Left cardiac atrium (tissue), 4 donors: Measurements from ENCODE around the gene SUGCT. TPM values are rescaled to one million over a fixed set of nuclear protein-coding genes. Genes with fewer than 3 reads are reported as not detected.
"Not testable (repeated sequence)": the region's sequence is repeated elsewhere in the genome, so short reads cannot be mapped to it uniquely, and the experiment has no call there.

Experiments used
- ATAC-seq, 2 donors: fragments of 200-7000 bp; cut with Tn5 transposase; one replicate each; pipeline ENCODE4 v1.9.1; 2020; ENCODE audit warnings: mild to moderate bottlenecking in 2 of 2, moderate library complexity in 2 of 2
- DNase-seq: peaks from one replicate; pipeline ENCODE4 v3.0.0-alpha.2; 2020
- intact Hi-C, 2 donors: fragments of 100-400 bp; cut with DNase I; formaldehyde crosslinking; loops; one replicate each; pipeline versions ENCODE4 v1.14.1 to v1.15.1; 2022 to 2023
- total RNA-seq, 2 donors: library from RNA; stranded (reverse); fragmentation: NEBNext Ultra II Directional; extraction: Animal tissue kit (Norgen Biotek cat#: 25700); gene quantifications; one replicate each; pipeline ENCODE4 v1.2.1, GENCODE V29; 2021
- donor health status: DM: no; HTN: yes; CAD: no.
- donor health status: DM: no; HTN: yes; CAD: no; lungs with severe emphysema.
- donor health status: DM: yes; HTN: yes; CAD: no.
- donor health status: Dilated cardiomyopathy.

The SUGCT gene
- total RNA-seq, 2 donors from 2014 or later = 4.1 to 4.4 TPM

- ATAC-seq = no peak
- intact Hi-C loops = no loop called here
- no peak for DNase-seq
Measured at GRCh38 chr7:40231796-40232195, 97.0 kb downstream of the SUGCT start.

DNA sequence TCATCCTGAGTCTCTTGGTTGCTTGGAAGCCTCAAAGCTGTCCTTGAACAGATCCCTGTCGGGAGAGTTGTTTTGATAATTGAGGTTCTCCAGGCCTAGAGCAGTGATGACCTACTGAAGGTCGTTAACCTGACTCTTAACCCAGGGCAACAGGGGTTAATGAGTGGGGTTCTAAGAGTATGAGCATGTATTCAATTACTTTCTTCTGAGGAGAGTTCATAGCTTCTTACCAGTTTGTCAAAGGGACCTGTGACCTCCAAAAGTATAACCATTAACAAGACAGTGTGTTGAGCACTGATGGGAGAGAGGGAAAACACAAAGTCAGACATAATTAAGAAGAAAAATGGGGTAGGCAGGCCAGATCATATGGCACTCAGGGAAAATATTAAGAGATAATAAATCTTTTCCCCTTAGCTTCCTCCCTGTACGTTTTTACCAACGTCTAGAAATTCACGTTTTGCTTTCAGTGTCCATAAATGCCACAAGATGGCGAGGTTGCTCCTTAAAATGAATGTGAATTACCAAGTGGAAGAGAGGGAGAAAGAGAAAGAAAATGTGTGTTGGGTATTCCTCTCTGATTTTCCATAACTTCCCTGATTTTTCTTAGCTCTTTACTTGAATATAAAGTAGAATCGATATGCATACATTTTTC is 97.6 kb downstream of the SUGCT start:
- intact Hi-C loops = no loop called here
- ATAC-seq (no peak), DNase-seq (no peak)

DNA sequence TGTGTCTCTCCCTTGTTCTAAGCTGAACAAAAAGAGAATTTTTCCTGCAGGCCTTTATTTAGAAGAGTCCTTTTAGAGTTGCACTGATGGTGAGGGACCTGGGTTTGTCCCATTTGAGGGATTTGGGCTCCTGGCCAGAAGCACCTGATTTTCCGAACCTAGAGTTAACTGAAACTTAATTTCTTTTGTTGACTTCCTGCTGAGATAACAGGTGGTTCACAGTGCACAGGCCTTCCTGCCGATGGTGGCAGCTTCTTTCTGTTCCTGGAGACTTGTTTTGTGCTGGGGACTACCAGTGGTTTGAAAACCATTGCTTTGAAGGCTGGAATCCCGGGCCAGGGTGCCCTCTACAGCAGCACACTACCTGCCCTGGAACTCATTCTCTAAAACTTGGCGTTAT is 99.2 kb downstream of the SUGCT start:
- DNase-seq (no peak), ATAC-seq (no peak)
- intact Hi-C loops = no loop called here

- DNase-seq = no peak
- no peak for ATAC-seq
- intact Hi-C loops = no loop called here
Measured at GRCh38 chr7:40234666-40235065, 99.9 kb downstream of the SUGCT start.

DNA sequence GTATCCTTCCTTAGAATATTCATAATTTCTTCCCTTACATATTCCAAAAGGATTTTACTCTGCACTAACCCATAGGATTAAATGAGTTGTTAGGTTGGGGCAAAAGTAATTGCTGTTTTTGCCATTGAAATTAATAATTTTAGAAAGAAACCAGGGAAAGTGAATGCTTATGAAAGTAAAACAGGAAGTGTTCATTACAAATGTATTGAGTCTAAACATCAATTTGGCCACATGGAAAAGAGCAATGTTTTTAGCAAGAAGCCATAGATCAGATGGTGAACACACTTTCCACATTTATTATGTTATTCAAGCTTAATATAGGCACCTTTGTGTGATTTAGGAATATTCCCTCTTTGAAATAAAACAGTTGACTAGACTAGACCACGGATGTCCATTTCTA is 102.9 kb downstream of the SUGCT start:
- intact Hi-C loops = no loop called here
- DNase-seq (no peak), ATAC-seq (no peak)

- intact Hi-C loops = no loop called here
- ATAC-seq = no peak
- DNase-seq = no peak
Measured at GRCh38 chr7:40239755-40240303, 105.0 kb downstream of the SUGCT start.

DNA sequence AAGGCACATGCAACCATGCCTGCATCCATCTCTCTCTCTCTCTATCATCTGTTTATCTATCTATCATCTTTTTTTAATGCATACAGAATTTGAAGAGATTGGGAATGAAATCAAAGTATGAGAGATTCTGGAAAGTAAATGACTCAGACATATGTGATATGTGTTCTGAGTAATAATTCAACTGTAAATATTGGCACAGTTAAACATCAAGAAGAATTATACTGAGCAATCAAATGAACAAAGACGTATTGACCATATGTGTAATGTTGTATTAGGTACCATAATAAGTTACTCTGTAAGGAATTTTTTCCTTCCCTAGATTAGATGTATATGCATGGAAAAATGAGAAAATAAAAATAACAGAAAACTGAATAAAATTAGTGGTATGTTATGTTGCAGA is 108.3 kb downstream of the SUGCT start:
- ATAC-seq (no peak), DNase-seq (no peak)
- intact Hi-C loops = no loop called here

DNA sequence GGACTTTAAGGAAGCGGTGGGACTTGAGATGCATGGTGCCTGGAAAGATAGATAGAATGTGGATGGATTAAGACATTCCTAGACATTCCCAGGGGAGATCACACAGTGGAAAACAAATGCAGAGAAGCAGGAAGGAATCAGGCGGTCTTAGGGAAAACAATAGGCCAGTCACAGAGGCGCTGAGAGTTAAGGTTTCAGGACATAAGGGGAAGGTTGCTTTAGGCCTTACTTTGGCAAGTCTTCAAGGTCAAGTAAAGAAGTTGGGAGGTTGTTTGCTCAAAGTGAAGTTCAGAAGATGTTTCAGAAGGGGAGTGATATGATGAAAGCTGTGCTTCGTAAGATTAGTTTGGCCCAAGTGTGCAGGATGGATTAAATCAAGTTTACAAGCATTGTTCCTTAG is 109.4 kb downstream of the SUGCT start:
- intact Hi-C loops = no loop called here
- ATAC-seq = no peak
- DNase-seq = no peak

GRCh38 chr7:40248681-40249080 is 113.9 kb downstream of the SUGCT start:
- ATAC-seq (no peak), DNase-seq (no peak)
- intact Hi-C loops = no loop called here

DNA sequence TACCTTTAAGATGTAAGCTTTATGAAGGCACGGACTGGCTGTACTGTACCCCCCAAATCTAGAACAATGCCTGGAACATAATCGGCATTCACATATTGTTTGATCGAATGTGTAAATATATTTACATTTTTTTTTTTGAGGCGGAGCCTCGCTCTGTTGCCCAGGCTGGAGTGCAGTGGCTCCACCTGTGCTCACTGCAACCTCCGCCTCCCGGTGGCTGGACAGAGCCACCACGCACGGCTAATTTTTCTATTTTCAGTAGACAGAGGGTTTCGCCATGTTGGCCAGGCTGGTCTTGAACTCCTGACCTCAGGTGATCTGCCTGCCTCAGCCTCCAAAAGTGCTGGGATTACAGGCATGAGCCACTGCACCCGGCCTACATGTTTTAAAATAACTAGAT is 118.6 kb downstream of the SUGCT start:
- ATAC-seq, intact Hi-C loops, DNase-seq: not testable (repeated sequence)

- intact Hi-C loops = no loop called here
- DNase-seq = no peak
- ATAC-seq = no peak
Measured at GRCh38 chr7:40263752-40264390, 129.1 kb downstream of the SUGCT start.

- intact Hi-C loops = no loop called here
- DNase-seq = no peak
- ATAC-seq = no peak
Measured at GRCh38 chr7:40267583-40267982, 132.8 kb downstream of the SUGCT start.

DNA sequence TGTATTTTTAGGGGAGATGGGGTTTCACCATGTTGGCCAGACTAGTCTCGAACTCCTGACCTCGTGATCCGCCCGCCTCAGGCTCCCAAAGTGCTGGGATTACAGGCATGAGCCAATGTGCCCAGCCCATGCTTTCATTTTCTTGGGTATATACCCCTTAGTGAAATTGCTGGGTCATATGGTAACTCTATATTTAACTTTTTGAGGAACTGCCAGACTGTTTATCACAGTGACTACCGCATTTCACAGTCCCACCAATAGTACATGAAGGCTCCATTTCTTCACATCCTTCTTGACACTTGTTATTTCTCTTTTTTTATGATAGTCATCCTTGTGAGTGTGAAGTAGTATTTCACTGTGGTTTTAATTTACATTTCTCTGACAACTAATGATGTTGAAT is 134.0 kb downstream of the SUGCT start:
- DNase-seq, intact Hi-C loops: not testable (repeated sequence)
- peak; percentile 50 to 72 for ATAC-seq

DNA sequence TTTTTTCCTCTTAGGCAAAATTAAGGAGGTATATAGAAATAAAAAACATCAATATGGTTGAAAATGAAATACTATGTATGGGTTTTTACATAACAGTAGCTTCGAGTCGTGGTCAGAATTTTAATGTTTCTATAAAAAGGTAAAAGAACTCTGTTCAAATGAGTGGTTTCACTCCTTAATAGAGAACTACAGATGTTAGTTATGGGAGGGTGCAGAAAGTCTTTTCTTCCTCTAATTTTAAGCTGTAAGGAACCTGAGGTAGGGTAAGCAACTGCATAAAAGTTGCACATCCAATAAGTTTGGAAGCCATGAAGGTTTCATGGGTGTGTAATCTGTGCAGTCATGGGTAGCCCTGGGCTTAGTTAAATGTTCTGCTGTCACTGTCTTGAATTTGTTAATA is 141.3 kb downstream of the SUGCT start:
- intact Hi-C loops = no loop called here
- DNase-seq (no peak), ATAC-seq (no peak)

GRCh38 chr7:40279991-40280390 is 145.2 kb downstream of the SUGCT start:
- no peak for DNase-seq
- no peak for ATAC-seq
- intact Hi-C loops = no loop called here

DNA sequence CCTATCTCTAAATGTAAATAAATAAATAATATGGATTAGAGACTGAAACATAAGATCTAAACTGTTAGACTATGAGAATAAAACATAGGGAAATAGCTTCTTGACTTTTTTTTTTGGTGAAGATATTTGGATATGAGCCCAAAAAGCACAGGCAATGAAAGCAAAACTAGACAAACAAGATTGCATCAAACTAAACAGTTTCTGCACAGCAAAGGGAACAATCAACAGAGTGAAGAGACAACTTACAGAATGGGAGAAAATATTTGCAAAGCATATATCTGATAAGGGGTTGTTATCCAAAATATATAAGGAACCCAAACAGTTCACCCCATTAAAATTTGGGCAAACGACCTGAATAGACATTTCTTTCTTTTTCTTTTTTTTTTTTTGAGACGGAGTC is 148.1 kb downstream of the SUGCT start:
- DNase-seq (no peak), ATAC-seq (no peak)
- intact Hi-C loops = no loop called here

- intact Hi-C loops = no loop called here
- ATAC-seq = no peak
- DNase-seq = no peak
Measured at GRCh38 chr7:40283391-40283790, 148.6 kb downstream of the SUGCT start.

- DNase-seq (no peak), ATAC-seq (no peak)
- intact Hi-C loops = no loop called here
Measured at GRCh38 chr7:40288827-40289226, 154.0 kb downstream of the SUGCT start.

DNA sequence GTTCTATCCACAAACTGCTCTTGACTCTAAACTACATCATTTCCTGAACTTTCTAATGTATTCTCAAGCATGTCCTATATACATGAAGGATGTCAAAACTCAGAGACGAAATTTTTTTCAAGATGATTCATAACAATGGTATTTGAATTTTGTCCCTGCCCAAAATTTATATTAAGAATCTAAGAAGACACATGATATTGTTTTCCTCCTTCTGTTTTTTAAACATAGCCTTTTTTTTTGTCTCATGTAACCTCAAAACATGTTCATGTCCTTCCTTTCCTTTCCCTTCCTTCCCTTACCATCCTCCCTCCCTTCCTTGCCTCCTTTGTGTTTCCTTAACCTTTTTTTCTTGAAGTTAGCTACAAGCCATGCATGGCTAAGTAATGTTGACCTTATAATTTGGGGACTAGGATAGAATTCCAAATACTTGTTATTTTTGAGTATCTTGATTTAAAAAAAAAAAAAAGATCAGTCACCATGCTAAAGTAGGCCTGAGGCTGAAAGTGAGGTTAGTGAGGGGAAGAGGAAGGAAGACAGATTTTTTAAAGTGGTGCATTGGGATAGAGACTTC is 163.0 kb downstream of the SUGCT start:
- no peak for ATAC-seq
- intact Hi-C loops = no loop called here
- no peak for DNase-seq

- no peak for ATAC-seq
- DNase-seq = no peak
- intact Hi-C loops = no loop called here
Measured at GRCh38 chr7:40298421-40298820, 163.6 kb downstream of the SUGCT start.

DNA sequence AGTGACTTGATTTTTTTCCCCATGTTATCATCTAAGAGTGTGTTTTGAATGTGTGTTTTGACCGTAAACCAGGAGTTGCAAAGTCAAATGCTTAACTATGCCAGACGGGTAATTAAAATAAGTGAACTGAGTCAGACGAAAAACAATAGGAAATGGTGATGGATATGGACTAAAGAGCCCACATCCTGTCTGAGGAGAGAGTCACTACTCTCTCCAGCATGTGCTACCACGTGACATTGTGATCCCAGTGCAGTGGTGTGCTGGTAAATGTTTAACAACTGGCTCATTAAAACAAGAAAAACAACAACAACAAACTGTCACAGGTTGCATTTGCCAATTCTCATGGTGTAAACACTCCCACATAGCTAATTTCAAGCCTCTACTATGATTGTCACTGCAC is 164.3 kb downstream of the SUGCT start:
- no peak for DNase-seq
- intact Hi-C loops = no loop called here
- ATAC-seq = no peak
